Measurements from ENCODE around the gene SMARCD1.
"Not testable (repeated sequence)": the region's sequence is repeated elsewhere in the genome, so short reads cannot be mapped to it uniquely, and the experiment has no call there.

SMARCD1 gene

DNA sequence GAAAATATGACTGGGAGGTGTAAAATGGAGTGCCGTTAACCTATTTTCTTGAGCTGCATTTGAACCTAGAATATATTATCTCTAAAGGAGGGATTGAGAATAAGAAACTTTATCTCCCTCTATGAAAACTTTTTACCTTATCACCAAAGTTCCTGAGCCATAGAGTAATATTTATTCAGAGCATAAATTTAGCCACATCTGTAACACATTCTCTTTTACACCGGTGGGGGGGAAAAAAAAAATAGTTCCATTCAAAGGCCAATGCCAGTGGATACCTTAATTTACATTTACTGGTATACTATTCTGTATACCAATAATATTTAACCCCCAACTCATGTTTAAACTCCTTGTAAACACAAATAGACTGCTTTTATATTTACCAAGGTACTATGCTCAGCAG, 60.3 kb downstream of the SMARCD1 start:
- no peak for DNase-seq

DNA sequence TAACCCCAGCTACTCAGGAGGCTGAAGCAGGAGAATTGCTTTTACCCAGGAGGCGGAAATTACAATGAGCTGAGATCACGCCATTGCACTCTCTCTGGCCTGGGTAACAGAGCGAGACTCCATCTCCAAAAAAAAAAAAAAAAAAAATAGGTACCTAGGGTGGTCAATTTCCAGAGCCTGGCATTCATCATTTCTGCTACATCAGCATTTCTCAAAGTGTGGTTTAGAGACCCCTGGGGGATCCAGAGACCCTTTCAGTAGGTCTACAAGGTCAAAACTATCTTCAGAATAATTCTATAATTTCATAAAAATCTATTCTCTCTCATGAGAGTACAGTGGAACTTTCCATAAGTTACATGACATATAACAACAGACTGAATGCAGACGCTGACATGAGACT, 62.1 kb downstream of the SMARCD1 start:
- no peak for DNase-seq

DNA sequence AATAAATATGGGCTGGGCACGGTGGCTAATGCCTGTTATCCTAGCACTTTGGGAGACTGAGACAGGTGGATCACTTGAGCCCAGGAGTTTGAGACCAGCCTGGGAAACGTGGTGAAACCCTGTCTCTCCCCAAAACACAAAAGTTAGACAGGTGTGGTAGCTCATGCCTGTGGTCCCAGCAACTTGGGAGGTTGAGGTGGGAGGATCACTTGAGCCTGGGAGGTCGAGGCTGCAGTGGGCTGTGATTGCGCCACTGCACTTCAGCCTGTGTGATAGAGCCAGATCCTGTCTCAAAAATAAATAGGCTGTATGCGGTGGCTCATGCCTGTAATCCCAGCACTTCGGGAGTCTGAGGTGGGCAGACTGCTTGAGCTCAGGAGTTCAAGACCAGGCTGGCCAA, 62.9 kb downstream of the SMARCD1 start:
- DNase-seq = not testable (repeated sequence)

DNA sequence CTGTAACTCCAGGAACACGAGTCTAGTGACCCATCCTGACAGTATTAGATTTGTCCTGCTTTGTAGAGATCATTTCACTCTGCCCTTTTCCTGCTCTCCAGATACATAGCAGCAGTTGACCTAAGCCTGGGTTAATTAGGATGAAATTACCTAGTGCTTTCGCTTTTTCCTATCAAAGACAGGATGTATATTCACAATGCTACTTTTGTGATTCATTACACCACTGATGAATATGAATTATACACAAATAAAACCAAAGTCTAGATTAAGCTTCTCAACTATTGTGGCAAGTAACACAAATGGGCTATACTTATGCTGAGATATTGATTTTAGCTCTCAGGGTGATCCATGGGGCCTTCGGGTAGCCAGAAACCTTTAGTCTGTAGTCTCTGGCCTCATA, 64.2 kb downstream of the SMARCD1 start:
- DNase-seq = peak; percentile 57

All from activated CD4-positive, alpha-beta T cell treated with anti-CD3 and anti-CD28 coated beads, Interleukin-10, Interleukin-2, amounts not matched to agents 100 ng/mL and 50 ng/mL, durations not matched to agents 16 hours and 8 hours (primary cell).